Measurements from ENCODE around the gene PHF20. TPM values are rescaled to one million over a fixed set of nuclear protein-coding genes. Genes with fewer than 3 reads are reported as not detected.
"Not testable (repeated sequence)": the region's sequence is repeated elsewhere in the genome, so short reads cannot be mapped to it uniquely, and the experiment has no call there.

Gene PHF20
- polyA plus RNA-seq, 3 donors, result 54.7 to 78.2 (median 73.6) TPM

GRCh38 chr20:35956616-35957015 lies 184.8 kb downstream of the PHF20 start:
- Mint-ChIP-seq H3K4me1 (peaks cover 21% of the 10 kb centered on the region), H3K9me3 (peaks cover 0 to 2% (median 0%) of the 10 kb centered on the region in 7 donors), H3K27me3 (ENCODE audit: low read depth in 3 of 3) (peaks cover 0 to 9% (median 7%) of the 10 kb centered on the region in 3 donors), H3K27ac (no peak overlapping the region), H3K36me3 (peaks cover 0 to under 1% of the 10 kb centered on the region in 2 donors), H3K4me3 (no peak overlapping the region)
- Histone ChIP-seq H3K4me1 (ENCODE audit: control insufficient read depth in 1 of 2, insufficient read depth in 2 of 2, low read length in 2 of 2) (peaks cover 22 to 29% of the 10 kb centered on the region in 2 donors), H3K36me3 (replicated peaks in 1 of 2; ENCODE audit: control insufficient read depth in 1 of 2, insufficient read depth in 2 of 2, low read length in 2 of 2) (no peaks in the 10 kb centered on the region), H4K20me1 (ENCODE audit: insufficient read depth, low read length) (peaks cover 12% of the 10 kb centered on the region), H3K27ac (ENCODE audit: low read depth in 1 of 2, low read length in 2 of 2) (no peak overlapping the region), H3K79me2 (ENCODE audit: insufficient read depth, low read length) (peaks cover 29% of the 10 kb centered on the region), H3K4me3 (replicated peaks in 1 of 3; ENCODE audit: low read depth in 2 of 3, low read length in 3 of 3) (no peak overlapping the region), H2AFZ (ENCODE audit: insufficient read depth, low read depth, low read length, poor library complexity, severe bottlenecking) (no peak overlapping the region), H3K27me3 (ENCODE audit: control insufficient read depth in 2 of 2, insufficient read depth in 2 of 2, low read length in 2 of 2) (no peaks in the 10 kb centered on the region), H3K4me2 (replicated peaks; ENCODE audit: extremely low read depth, low read length, poor library complexity, severe bottlenecking) (no peak overlapping the region), H3K9me3 (replicated peaks in 1 of 2; ENCODE audit: control insufficient read depth in 1 of 2, insufficient read depth in 1 of 2, low read length in 2 of 2) (no peaks in the 10 kb centered on the region), H3K9ac (ENCODE audit: insufficient read depth, low read length, poor library complexity, severe bottlenecking) (no peak overlapping the region)
- DNase-seq, result no peak
- TF ChIP-seq CTCF (IDR thresholded peaks at IDR 0.05), result no peak
- intact Hi-C loops (cut with micrococcal nuclease), result loop anchor here in 1 of 2 donors (10.0 kb wide), 1 partner anchor 108 kb away; no protein-coding TSS in a partner anchor

- not testable (repeated sequence) for H3K27ac Mint-ChIP-seq; H3K27me3 ChIP-seq (ENCODE audit: control insufficient read depth in 2 of 2, insufficient read depth in 2 of 2, low read length in 2 of 2); H3K79me2 ChIP-seq (ENCODE audit: insufficient read depth, low read length); H3K4me1 Mint-ChIP-seq; H3K9me3 Mint-ChIP-seq; H3K27ac ChIP-seq (ENCODE audit: low read depth in 1 of 2, low read length in 2 of 2); H3K36me3 Mint-ChIP-seq; H3K4me3 Mint-ChIP-seq; H3K9me3 ChIP-seq (replicated peaks in 1 of 2; ENCODE audit: control insufficient read depth in 1 of 2, insufficient read depth in 1 of 2, low read length in 2 of 2); H3K4me2 ChIP-seq (replicated peaks; ENCODE audit: extremely low read depth, low read length, poor library complexity, severe bottlenecking); H3K27me3 Mint-ChIP-seq (ENCODE audit: low read depth in 3 of 3); H2AFZ ChIP-seq (ENCODE audit: insufficient read depth, low read depth, low read length, poor library complexity, severe bottlenecking); H3K9ac ChIP-seq (ENCODE audit: insufficient read depth, low read length, poor library complexity, severe bottlenecking); H3K4me1 ChIP-seq (ENCODE audit: control insufficient read depth in 1 of 2, insufficient read depth in 2 of 2, low read length in 2 of 2); DNase-seq; H3K4me3 ChIP-seq (replicated peaks in 1 of 3; ENCODE audit: low read depth in 2 of 3, low read length in 3 of 3); H3K36me3 ChIP-seq (replicated peaks in 1 of 2; ENCODE audit: control insufficient read depth in 1 of 2, insufficient read depth in 2 of 2, low read length in 2 of 2); H4K20me1 ChIP-seq (ENCODE audit: insufficient read depth, low read length)
- no CpG with 5 or more reads among the region's 6 CpGs for WGBS (ENCODE audit: insufficient coverage)
- intact Hi-C loops (cut with micrococcal nuclease), result loop anchor here in 1 of 2 donors (10.0 kb wide), 1 partner anchor 106 kb away; no protein-coding TSS in a partner anchor
These were observed 187.5 kb downstream of the PHF20 start for GRCh38 chr20:35959291-35959690.
